Activated naive CD8-positive, alpha-beta T cell (primary cell): ENCODE results near the gene PPARG.

Experiments used
- H3K27ac Mint-ChIP-seq: one replicate; pipeline ENCODE4 v1.8.0; 2021; ENCODE audit warnings: mixed read lengths
- H3K27me3 Mint-ChIP-seq: one replicate; pipeline ENCODE4 v1.8.0; 2021; ENCODE audit warnings: mixed read lengths
- H3K36me3 Mint-ChIP-seq: one replicate; pipeline ENCODE4 v1.8.0; 2021; ENCODE audit warnings: mixed read lengths
- H3K4me1 Mint-ChIP-seq: one replicate; pipeline ENCODE4 v1.8.0; 2021; ENCODE audit warnings: low read depth, mixed read lengths
- H3K4me3 Mint-ChIP-seq: one replicate; pipeline ENCODE4 v1.8.0; 2021; ENCODE audit warnings: mild to moderate bottlenecking, mixed read lengths
- H3K9me3 Mint-ChIP-seq: one replicate; pipeline ENCODE4 v1.8.0; 2021; ENCODE audit warnings: low read depth, mixed read lengths

Gene PPARG

DNA sequence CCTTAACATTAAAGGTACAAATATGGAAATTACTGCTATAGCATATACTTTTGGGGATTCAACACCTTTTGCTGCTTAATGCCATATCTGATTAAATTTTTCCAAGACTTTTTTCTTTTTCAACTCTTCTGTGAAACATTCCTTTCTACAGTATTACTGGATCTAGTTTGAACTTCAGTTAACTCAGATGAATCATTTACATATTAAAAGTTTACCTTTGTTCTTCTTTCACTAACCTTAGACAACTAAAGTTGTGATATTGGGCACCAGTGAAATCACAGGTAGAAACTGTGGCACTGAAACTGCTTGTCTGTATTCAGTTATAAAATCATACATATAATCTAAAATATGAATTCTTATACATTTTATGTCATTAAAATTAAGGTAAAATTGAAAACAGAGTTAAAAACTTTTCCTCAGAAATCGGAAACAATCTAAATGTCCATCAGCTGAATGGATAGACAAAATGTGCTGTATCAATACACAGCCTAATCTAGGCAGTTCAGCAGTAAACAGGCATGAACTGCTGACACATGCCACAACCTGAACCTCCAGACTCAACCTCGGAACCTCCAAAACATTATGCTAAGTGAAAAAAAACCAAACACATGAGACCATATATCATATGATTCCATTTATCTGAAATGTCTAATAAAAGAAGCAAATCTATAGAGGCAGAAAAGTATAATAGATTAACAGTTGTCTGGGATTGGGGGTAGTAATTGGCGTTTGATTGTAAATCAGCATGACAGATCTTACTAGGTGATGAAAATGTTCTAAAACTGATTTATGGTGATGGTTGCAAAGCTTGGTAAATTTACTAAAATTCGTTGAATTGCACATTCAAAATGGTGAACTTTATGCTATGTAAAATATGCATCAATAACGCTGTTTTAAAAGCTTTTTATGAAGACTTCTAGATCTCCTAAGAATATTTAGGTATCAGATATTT, 50.0 kb downstream of the PPARG start:
- no peak overlapping the region for H3K27ac Mint-ChIP-seq
- H3K4me1 Mint-ChIP-seq = peaks cover 20% of the 10 kb centered on the region
- H3K36me3 Mint-ChIP-seq = no peaks in the 10 kb centered on the region
- no peak overlapping the region for H3K4me3 Mint-ChIP-seq
- no peaks in the 10 kb centered on the region for H3K9me3 Mint-ChIP-seq
- H3K27me3 Mint-ChIP-seq = no peaks in the 10 kb centered on the region

DNA sequence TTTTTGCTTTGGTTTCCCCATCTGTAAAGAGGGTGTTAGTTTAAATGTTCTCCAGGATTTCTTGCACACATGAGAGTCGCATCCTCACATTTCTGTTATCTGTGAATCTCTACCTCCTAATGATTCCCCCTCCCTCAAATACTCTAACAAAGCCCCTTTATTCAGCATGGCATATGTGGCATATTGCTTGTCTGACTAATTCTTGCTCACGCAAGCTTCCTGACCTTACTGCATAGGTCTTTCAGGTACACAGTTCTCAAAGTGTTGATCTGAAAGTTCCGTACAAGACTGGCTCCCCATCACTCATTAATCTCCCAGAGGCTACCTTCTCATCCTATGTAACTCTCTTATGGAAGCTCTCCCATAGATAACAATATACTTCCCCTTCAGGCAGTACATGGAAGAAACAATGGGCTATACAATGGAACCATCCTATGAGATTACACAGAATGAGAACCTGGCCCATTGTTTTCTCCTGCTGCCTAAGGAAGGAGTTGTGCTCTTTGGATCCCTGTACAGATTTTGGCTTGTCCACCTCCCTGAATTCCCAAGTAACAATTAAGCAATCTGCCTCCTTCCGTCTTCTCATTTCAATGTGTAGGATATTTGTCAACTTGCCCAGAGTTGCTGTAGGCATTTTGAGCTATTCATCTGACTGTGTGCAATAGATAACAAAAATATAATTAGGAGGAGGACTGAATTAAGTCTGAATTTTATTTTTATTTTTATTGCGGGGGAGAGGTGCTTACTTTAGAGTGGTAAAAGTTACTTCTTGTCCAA, 51.0 kb downstream of the PPARG start:
- Mint-ChIP-seq H3K9me3 (no peaks in the 10 kb centered on the region), H3K36me3 (no peaks in the 10 kb centered on the region), H3K4me3 (no peak overlapping the region), H3K27ac (no peak overlapping the region), H3K4me1 (peaks cover 20% of the 10 kb centered on the region), H3K27me3 (no peaks in the 10 kb centered on the region)

DNA sequence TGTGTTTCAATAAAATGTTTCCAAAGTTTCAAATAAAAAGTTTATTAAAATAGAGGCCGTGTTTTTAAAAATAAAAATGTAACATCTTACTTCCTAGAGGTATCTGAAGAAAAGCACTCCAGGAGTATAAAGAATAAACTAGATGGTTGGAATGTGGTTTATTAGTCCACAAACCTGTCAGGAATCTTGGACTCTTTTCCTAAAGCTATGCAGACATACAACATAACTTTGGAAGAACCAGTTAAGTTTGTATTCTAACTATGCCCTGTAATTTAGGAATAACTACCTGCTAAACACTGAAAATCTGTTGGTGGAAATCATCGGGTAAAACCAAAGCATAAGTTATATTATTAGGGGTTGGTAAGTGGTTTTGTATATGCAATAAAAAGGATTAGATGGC, 51.6 kb downstream of the PPARG start:
- Mint-ChIP-seq H3K9me3 (no peaks in the 10 kb centered on the region), H3K27ac (no peak overlapping the region), H3K4me1 (peaks cover 20% of the 10 kb centered on the region), H3K27me3 (no peaks in the 10 kb centered on the region), H3K36me3 (no peaks in the 10 kb centered on the region), H3K4me3 (no peak overlapping the region)

DNA sequence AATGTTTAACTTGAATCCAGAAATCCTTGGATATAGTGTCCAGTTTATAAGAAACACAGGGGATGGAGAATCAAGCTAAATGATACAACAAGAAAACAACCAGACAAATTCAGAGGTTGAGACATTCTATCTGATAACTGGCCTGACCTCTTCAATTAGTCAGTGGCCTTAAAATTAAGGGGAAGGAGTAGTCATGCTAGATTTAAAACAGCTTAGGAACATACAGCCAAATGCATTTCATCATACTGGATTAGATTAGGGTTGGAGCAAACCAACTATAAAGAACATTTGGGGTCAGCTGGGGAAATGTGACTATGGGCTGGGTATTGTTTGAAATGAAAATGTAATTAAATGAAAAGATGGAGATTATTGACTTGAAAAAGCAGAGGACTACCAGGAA, 53.3 kb downstream of the PPARG start:
- peaks cover 10% of the 10 kb centered on the region for H3K4me1 Mint-ChIP-seq
- no peak overlapping the region for H3K27ac Mint-ChIP-seq

DNA sequence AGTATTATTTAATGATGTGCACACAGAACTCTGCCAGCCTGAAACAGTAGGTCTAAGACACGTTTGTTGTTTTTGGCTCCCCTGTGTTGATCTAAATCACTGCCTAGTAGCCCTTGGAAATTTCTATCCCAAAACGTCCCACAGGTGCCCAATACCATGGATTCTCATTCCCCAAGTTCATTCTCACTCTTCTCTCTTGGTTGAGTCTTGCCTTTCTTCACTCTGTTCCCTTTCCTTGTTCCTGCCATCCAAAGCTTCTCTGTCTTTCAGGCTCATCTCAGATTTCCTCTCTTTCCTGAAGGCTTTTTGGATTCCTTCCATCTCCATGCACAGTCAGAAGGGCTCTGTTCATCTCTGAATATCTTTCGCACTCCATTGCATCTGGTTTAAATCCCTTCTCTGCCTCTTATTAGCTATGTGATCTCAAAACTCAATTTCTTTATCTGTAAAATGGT, 54.2 kb downstream of the PPARG start:
- peaks cover 9% of the 10 kb centered on the region for H3K4me1 Mint-ChIP-seq
- no peaks in the 10 kb centered on the region for H3K27me3 Mint-ChIP-seq
- no peaks in the 10 kb centered on the region for H3K36me3 Mint-ChIP-seq
- H3K27ac Mint-ChIP-seq = no peak overlapping the region
- H3K9me3 Mint-ChIP-seq = no peaks in the 10 kb centered on the region
- H3K4me3 Mint-ChIP-seq = no peak overlapping the region

More for the DNA sequence above, 53.3 kb downstream of the PPARG start:
- Mint-ChIP-seq H3K36me3 (no peaks in the 10 kb centered on the region), H3K4me3 (no peak overlapping the region), H3K9me3 (no peaks in the 10 kb centered on the region), H3K27me3 (no peaks in the 10 kb centered on the region)

DNA sequence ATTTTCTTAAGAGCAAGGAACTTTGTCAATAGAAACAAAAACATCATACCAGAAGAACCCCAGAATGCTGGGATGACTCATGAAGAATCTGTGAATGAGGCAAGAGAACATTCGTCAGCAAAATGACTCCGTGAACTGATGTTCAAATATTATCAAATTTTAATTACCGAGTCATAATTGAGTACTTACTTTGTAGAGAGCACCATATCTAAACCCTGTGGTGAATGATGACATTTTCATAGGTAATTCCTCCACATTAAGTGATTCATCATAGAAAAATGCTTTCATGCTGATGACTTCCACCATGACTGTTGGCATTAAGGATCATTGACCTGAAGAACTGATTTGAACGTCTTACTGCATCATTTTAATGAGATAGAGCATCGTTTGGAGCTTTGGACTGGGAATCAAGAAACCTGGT, 56.3 kb downstream of the PPARG start:
- Mint-ChIP-seq H3K36me3 (no peaks in the 10 kb centered on the region), H3K27me3 (peaks cover 4% of the 10 kb centered on the region), H3K4me3 (no peak overlapping the region), H3K4me1 (peaks cover 9% of the 10 kb centered on the region), H3K27ac (no peak overlapping the region), H3K9me3 (no peaks in the 10 kb centered on the region)

DNA sequence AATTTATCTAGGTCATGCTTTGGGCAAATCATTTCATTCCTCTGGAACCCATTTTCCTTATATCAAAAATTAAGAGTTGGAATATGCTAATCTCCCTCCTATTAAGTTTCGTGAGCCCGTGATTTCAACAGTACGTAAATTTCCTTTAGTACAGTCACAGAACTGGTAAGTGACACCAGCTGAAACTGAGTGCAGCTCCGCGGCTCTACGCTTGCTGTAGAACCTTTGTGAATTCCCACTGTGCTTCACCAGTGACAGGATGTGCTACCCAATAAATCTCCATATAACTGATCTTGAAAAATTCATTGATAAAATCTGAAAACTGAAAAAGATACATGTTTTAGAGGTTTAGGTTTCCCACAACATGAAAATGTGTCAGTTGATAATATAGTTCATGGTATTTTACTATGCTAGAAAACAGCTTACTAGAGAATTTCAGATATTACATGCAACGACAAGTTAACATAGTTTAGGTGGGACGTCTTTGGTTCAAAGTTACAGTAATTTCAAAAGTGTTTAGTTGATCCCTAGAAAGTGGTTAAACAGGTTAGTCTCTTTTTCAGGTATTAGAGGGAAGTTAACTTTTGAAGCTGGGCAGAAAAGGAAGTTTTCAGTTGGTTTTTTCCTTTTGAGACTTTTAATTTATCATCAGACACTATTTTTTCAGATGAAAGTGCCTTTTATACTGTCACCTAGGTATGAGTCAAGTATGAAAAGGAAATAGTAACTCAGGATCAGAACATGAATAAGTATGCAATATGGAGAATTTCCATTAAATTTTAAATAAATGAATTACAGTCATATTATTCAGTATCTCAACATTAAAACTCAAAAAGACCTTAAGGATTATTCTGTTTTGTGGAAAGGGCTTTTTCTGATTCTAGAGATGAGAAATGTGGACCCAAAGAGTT, 57.0 kb downstream of the PPARG start:
- no peak overlapping the region for H3K4me3 Mint-ChIP-seq
- H3K36me3 Mint-ChIP-seq = no peaks in the 10 kb centered on the region
- H3K9me3 Mint-ChIP-seq = no peaks in the 10 kb centered on the region
- peaks cover 9% of the 10 kb centered on the region for H3K4me1 Mint-ChIP-seq
- peak overlapping the region; percentile 61 for H3K27ac Mint-ChIP-seq
- H3K27me3 Mint-ChIP-seq = peaks cover 4% of the 10 kb centered on the region

DNA sequence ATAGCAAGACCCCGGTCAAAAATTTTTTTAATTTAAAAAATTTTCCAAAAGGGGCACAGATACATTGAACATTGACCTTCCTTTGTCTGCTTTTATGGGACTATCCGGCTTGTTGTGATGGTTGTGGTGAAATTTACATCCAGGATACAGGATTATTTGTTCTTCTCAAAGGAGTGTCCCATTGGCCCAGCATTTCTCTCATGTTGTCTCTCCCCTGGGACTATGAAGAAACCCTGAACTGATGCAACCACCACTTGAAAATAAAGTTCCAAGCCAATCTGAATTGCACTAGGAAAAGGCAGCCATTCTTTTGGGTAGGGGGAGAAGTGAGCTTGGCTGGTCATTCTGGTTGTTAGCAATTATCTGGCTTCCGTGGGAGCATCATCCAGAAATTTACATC, 58.4 kb downstream of the PPARG start:
- Mint-ChIP-seq H3K9me3 (no peaks in the 10 kb centered on the region), H3K4me1 (peaks cover 9% of the 10 kb centered on the region), H3K4me3 (no peak overlapping the region), H3K36me3 (no peaks in the 10 kb centered on the region), H3K27me3 (peaks cover 4% of the 10 kb centered on the region), H3K27ac (no peak overlapping the region)

DNA sequence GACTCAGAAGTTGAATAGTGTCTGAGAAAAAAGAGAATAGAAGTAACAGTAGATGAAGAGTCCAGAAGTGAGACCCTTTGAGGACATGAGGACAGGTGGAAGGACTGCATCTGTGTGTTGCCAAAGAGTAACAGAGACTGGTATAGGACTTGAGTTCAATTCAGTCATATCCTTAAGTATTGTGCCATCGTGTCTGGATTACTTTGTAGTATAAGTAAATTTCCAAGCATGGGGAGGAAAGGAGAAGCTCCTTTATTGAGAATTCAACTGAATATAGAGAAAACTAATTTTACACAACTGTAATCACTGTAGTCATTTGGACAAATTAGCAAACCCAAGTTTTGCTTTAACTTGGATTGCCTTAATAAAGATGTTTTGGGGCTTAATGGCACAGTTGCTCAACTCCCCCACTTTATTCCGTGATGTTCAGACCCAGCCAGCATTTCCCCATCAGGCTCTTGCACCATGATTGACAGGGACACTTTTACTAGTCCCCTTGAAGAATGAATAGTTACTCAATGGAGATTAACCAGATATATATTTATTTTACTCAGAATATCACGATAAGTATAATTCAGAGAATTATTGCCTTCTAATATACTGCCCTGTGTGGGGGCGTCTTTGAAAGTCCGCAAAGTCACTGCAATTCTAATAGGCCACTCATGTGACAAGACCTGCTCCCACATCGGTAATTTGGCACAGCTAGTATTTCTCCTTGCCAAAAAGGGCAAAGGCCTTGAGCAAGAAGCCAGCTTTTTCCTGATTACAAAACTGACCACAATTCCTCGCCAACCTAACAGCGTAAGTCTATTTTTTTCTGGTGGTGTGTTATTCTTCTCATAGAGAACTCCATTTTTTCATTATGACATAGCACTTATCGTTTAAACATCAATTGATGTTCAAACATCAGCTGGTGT, 61.3 kb downstream of the PPARG start:
- H3K36me3 Mint-ChIP-seq = no peaks in the 10 kb centered on the region
- peaks cover 4% of the 10 kb centered on the region for H3K27me3 Mint-ChIP-seq
- H3K27ac Mint-ChIP-seq = no peak overlapping the region
- H3K4me1 Mint-ChIP-seq = peaks cover 9% of the 10 kb centered on the region
- H3K9me3 Mint-ChIP-seq = no peaks in the 10 kb centered on the region
- no peak overlapping the region for H3K4me3 Mint-ChIP-seq

DNA sequence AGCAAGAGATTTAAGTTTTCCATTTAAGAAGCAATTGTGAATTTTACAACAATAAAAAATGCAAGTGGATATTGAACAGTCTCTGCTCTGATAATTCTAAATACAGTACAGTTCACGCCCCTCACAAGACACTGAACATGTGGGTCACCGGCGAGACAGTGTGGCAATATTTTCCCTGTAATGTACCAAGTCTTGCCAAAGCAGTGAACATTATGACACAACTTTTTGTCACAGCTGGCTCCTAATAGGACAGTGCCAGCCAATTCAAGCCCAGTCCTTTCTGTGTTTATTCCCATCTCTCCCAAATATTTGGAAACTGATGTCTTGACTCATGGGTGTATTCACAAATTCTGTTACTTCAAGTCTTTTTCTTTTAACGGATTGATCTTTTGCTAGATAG, 62.3 kb downstream of the PPARG start:
- no peaks in the 10 kb centered on the region for H3K36me3 Mint-ChIP-seq
- peaks cover under 1% of the 10 kb centered on the region for H3K4me1 Mint-ChIP-seq
- no peak overlapping the region for H3K4me3 Mint-ChIP-seq
- H3K27ac Mint-ChIP-seq = no peak overlapping the region
- no peaks in the 10 kb centered on the region for H3K9me3 Mint-ChIP-seq
- H3K27me3 Mint-ChIP-seq = peaks cover 4% of the 10 kb centered on the region

DNA sequence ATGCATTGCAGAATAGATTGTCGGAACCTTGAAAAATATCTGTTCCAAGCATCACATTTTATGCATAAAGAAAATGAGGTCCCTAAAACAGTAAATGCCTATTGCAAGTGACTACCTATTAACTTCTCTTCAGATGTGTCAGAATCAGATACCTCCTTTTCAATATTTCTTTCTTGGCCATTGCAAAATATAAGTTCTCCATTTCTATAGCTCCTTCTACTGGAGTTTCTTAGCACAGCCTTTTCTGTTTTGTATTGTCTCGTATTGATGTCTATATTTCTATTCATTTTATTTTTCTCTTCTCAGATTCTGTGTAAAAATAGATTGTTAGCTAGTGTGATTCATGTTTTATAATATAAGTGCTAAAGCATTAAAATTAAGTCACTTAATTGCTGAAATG, 63.4 kb downstream of the PPARG start:
- H3K36me3 Mint-ChIP-seq = no peaks in the 10 kb centered on the region
- no peaks in the 10 kb centered on the region for H3K4me1 Mint-ChIP-seq

DNA sequence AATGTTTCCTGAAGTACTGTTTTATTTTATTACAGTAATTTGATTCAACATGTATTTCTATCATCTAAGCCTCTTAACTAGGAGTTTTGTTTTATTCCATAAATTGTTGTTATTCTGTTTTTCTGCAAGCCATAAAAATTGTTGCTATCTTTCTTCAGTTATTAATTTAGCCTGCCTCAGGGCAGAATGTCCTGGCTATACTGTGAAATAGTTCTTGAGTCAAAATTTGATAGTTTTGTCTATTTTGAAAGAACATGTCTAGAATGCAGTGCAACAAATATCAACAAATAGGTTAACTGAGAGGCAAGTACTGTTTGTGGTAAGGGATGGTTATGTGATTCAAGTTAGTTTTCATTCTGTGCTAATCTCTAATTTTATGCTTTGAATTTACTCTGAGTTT, 63.9 kb downstream of the PPARG start:
- no peaks in the 10 kb centered on the region for H3K4me1 Mint-ChIP-seq
- H3K9me3 Mint-ChIP-seq = no peaks in the 10 kb centered on the region
- no peaks in the 10 kb centered on the region for H3K36me3 Mint-ChIP-seq
- no peak overlapping the region for H3K4me3 Mint-ChIP-seq
- H3K27ac Mint-ChIP-seq = no peak overlapping the region
- peaks cover 4% of the 10 kb centered on the region for H3K27me3 Mint-ChIP-seq

More for the DNA sequence above, 63.4 kb downstream of the PPARG start:
- Mint-ChIP-seq H3K9me3 (no peaks in the 10 kb centered on the region), H3K4me3 (no peak overlapping the region), H3K27ac (no peak overlapping the region), H3K27me3 (peaks cover 4% of the 10 kb centered on the region)

DNA sequence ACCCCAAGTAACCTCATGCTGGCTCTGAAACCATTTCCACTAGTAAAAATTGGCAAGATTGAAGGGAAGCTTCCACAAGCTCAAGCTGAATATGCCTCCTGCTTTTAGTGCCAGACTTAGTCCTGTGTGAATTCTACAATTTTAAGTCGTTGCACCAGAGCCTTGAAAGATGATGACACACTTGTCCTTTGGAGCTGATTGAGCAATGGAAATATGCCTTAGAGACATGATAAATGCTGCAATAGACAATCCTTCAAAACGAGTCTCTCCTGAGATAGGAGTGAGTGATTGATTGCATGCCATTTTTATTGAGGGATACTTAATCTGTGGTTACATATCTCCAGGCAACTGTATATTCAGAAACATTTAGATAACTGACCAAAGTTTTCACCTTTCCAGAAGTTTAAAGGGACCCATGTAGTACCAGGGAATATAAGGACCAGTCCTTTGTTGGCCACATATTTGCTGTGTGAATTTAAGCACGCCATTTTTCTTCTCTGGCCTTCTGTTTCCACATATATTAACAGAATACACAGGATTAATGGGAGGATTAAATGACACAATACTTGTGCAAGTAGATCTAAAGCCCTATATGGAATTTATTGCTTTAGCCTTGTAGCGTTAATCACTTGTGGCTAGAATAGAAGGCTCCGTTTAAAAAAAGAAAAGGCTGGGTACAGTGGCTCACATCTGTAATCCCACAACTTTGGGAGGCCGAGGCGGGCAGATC, 65.1 kb downstream of the PPARG start:
- no peak overlapping the region for H3K27ac Mint-ChIP-seq
- no peak overlapping the region for H3K4me3 Mint-ChIP-seq
- H3K9me3 Mint-ChIP-seq = no peaks in the 10 kb centered on the region
- no peaks in the 10 kb centered on the region for H3K4me1 Mint-ChIP-seq
- H3K27me3 Mint-ChIP-seq = no peaks in the 10 kb centered on the region
- no peaks in the 10 kb centered on the region for H3K36me3 Mint-ChIP-seq
